Ectodermal cell (in vitro differentiated cells): ENCODE results near the gene ATP1B1.

Experiments used
- H3K27ac ChIP-seq: 2 replicates; pipeline ENCODE4 v1.7.0; 2013; ENCODE audit warnings: mild to moderate bottlenecking, low read depth, low read length; ENCODE audit not compliant: insufficient read depth, poor library complexity, severe bottlenecking
- H3K27me3 ChIP-seq: 2 replicates; pipeline ENCODE4 v1.7.0; 2013; ENCODE audit warnings: mild to moderate bottlenecking, low read length; ENCODE audit not compliant: insufficient read depth, control insufficient read depth, poor library complexity, severe bottlenecking
- H3K36me3 ChIP-seq: one replicate; pipeline ENCODE4 v1.7.0; 2013; ENCODE audit warnings: low read length; ENCODE audit not compliant: control insufficient read depth, insufficient read depth
- H3K4me1 ChIP-seq: one replicate; pipeline ENCODE4 v1.7.0; 2013; ENCODE audit warnings: low read length; ENCODE audit not compliant: control insufficient read depth, insufficient read depth
- H3K4me3 ChIP-seq: 2 replicates; pipeline ENCODE4 v1.7.0; 2013; ENCODE audit warnings: low read depth, low read length, control low read depth; ENCODE audit not compliant: insufficient read depth
- H3K9me3 ChIP-seq: 2 replicates; pipeline ENCODE4 v1.7.0; 2013; ENCODE audit warnings: mild to moderate bottlenecking, low read length, moderate library complexity; ENCODE audit not compliant: control insufficient read depth
- WGBS, 2 experiments: methylation state at CpG; one replicate each; pipeline ENCODE4 v1.1.7; 2013; ENCODE audit warnings: missing lambda C conversion rate in 2 of 2; 5-methylcytosine and 5-hydroxymethylcytosine counted together

The ATP1B1 gene

GRCh38 chr1:169113613-169114119 lies 7.2 kb downstream of the ATP1B1 start:
- 72 to 81% methylated on average over 4 of the region's 4 CpGs for WGBS, 2 experiments
- Histone ChIP-seq H3K27ac (no peak overlapping the region), H3K4me3 (no peak overlapping the region), H3K9me3 (no peaks in the 10 kb centered on the region), H3K4me1 (peaks cover 15% of the 10 kb centered on the region), H3K36me3 (peaks cover 26% of the 10 kb centered on the region), H3K27me3 (no peaks in the 10 kb centered on the region)

GRCh38 chr1:169115891-169116585 lies 9.5 kb downstream of the ATP1B1 start:
- WGBS, 2 experiments = 87 to 90% methylated on average over 14 of the region's 14 CpGs
- Histone ChIP-seq H3K9me3 (no peaks in the 10 kb centered on the region), H3K4me3 (no peak overlapping the region), H3K27ac (no peak overlapping the region), H3K27me3 (no peaks in the 10 kb centered on the region), H3K4me1 (no peaks in the 10 kb centered on the region), H3K36me3 (peaks cover 26% of the 10 kb centered on the region)

GRCh38 chr1:169117014-169117413 lies 10.5 kb downstream of the ATP1B1 start:
- Histone ChIP-seq H3K36me3 (peaks cover 16% of the 10 kb centered on the region), H3K4me3 (no peak overlapping the region), H3K9me3 (no peaks in the 10 kb centered on the region), H3K27me3 (no peaks in the 10 kb centered on the region), H3K4me1 (no peaks in the 10 kb centered on the region), H3K27ac (no peak overlapping the region)
- 88 to 100% methylated on average over 2 of the region's 2 CpGs for WGBS, 2 experiments

- H3K27me3 ChIP-seq = no peaks in the 10 kb centered on the region
- H3K9me3 ChIP-seq = no peaks in the 10 kb centered on the region
- H3K27ac ChIP-seq = no peak overlapping the region
- peaks cover 14% of the 10 kb centered on the region for H3K36me3 ChIP-seq
- no peak overlapping the region for H3K4me3 ChIP-seq
- WGBS, 2 experiments = 100% methylated on average over 1 of the region's 1 CpG
- H3K4me1 ChIP-seq = no peaks in the 10 kb centered on the region
Measured at GRCh38 chr1:169117599-169117998, 11.1 kb downstream of the ATP1B1 start.

GRCh38 chr1:169118227-169118626 lies 11.7 kb downstream of the ATP1B1 start:
- Histone ChIP-seq H3K36me3 (peaks cover 13% of the 10 kb centered on the region), H3K9me3 (no peaks in the 10 kb centered on the region)

GRCh38 chr1:169119405-169119804 lies 12.9 kb downstream of the ATP1B1 start:
- H3K27me3 ChIP-seq = no peaks in the 10 kb centered on the region
- no peaks in the 10 kb centered on the region for H3K4me1 ChIP-seq
- peaks cover 3% of the 10 kb centered on the region for H3K36me3 ChIP-seq
- H3K4me3 ChIP-seq = no peak overlapping the region
- no peaks in the 10 kb centered on the region for H3K9me3 ChIP-seq
- no peak overlapping the region for H3K27ac ChIP-seq
- WGBS, 2 experiments = 93 to 96% methylated on average over 5 of the region's 5 CpGs

More at GRCh38 chr1:169118227-169118626, 11.7 kb downstream of the ATP1B1 start:
- no peaks in the 10 kb centered on the region for H3K27me3 ChIP-seq
- no peaks in the 10 kb centered on the region for H3K4me1 ChIP-seq
- WGBS, 2 experiments = 90 to 92% methylated on average over 4 of the region's 4 CpGs
- no peak overlapping the region for H3K4me3 ChIP-seq
- H3K27ac ChIP-seq = no peak overlapping the region

- 94 to 96% methylated on average over 5 of the region's 5 CpGs for WGBS, 2 experiments
- no peaks in the 10 kb centered on the region for H3K27me3 ChIP-seq
- H3K27ac ChIP-seq = no peak overlapping the region
- no peaks in the 10 kb centered on the region for H3K9me3 ChIP-seq
- no peaks in the 10 kb centered on the region for H3K4me1 ChIP-seq
- peaks cover under 1% of the 10 kb centered on the region for H3K36me3 ChIP-seq
- no peak overlapping the region for H3K4me3 ChIP-seq
Measured at GRCh38 chr1:169120066-169120465, 13.6 kb downstream of the ATP1B1 start.

GRCh38 chr1:169121146-169121923 lies 14.8 kb downstream of the ATP1B1 start:
- 89 to 95% methylated on average over 6 of the region's 6 CpGs for WGBS, 2 experiments
- no peak overlapping the region for H3K27ac ChIP-seq

GRCh38 chr1:169122976-169123375 lies 16.5 kb downstream of the ATP1B1 start:
- peaks cover 15% of the 10 kb centered on the region for H3K36me3 ChIP-seq
- no peaks in the 10 kb centered on the region for H3K9me3 ChIP-seq
- no peak overlapping the region for H3K4me3 ChIP-seq
- 94 to 96% methylated on average over 5 to 6 of the region's 6 CpGs for WGBS, 2 experiments
- no peaks in the 10 kb centered on the region for H3K4me1 ChIP-seq
- H3K27ac ChIP-seq = no peak overlapping the region
- H3K27me3 ChIP-seq = no peaks in the 10 kb centered on the region

More at GRCh38 chr1:169121146-169121923, 14.8 kb downstream of the ATP1B1 start:
- Histone ChIP-seq H3K4me3 (no peak overlapping the region), H3K36me3 (peaks cover 9% of the 10 kb centered on the region), H3K9me3 (no peaks in the 10 kb centered on the region), H3K27me3 (no peaks in the 10 kb centered on the region), H3K4me1 (no peaks in the 10 kb centered on the region)

GRCh38 chr1:169124459-169124858 lies 18.0 kb downstream of the ATP1B1 start:
- Histone ChIP-seq H3K9me3 (no peaks in the 10 kb centered on the region), H3K4me1 (no peaks in the 10 kb centered on the region), H3K27me3 (no peaks in the 10 kb centered on the region), H3K4me3 (no peak overlapping the region), H3K36me3 (peaks cover 15% of the 10 kb centered on the region), H3K27ac (no peak overlapping the region)
- WGBS, 2 experiments = 93 to 94% methylated on average over 2 of the region's 2 CpGs
